Smooth muscle cell of the coronary artery (primary cell): ENCODE results near the gene PSTPIP2. TPM values are rescaled to one million over a fixed set of nuclear protein-coding genes. Genes with fewer than 3 reads are reported as not detected.

Experiments used
- total RNA-seq: library from RNA; depleted of rRNA; stranded (reverse); fragments of >200 nt; gene quantifications from 2 replicates; pipeline ENCODE4 v1.2.3, GENCODE V29; 2014; ENCODE audit warnings: low replicate concordance

Gene PSTPIP2
- 2.1 and 5.4 TPM in 2 replicates for total RNA-seq

GRCh38 chr18:46071653-46072375 is at the start of gene PSTPIP2:
Gene PSTPIP2 (minus strand): TSS chr18:46072260. CDS start chr18:46072188, 72 bp downstream.

GRCh38 chr18:46104128-46104911 is 32.3 kb upstream of the PSTPIP2 start, which contains the start of gene HAUS1:
Gene HAUS1 (plus strand): TSS chr18:46104385. CDS start chr18:46104412, 27 bp downstream.

GRCh38 chr18:46097801-46098615 is 25.9 kb upstream of the PSTPIP2 start, which contains the start of gene ATP5F1A:
Gene ATP5F1A (minus strand): TSS chr18:46098296. CDS start chr18:46098231, 65 bp downstream.

GRCh38 chr18:45967007-45967706 is 104.9 kb downstream of the PSTPIP2 start, which contains the start of gene EPG5:
Gene EPG5 (minus strand): TSS chr18:45967329. CDS start chr18:45967239, 90 bp downstream.

Other genes starting within 250 kb of the PSTPIP2 start
- gene SIGLEC15, start 246.6 kb downstream of the PSTPIP2 start, total RNA-seq: 0.23 and 1.4 TPM in 2 replicates
- 20.4 and 30.5 TPM in 2 replicates for gene EPG5, start 104.9 kb downstream of the PSTPIP2 start, total RNA-seq
- gene ATP5F1A, start 26.0 kb upstream of the PSTPIP2 start, total RNA-seq: 847 and 912 TPM in 2 replicates
- 18.7 and 25.6 TPM in 2 replicates for gene HAUS1, start 32.1 kb upstream of the PSTPIP2 start, total RNA-seq